Lung (tissue), 12 donors: ENCODE results near the gene DUSP16. TPM values are rescaled to one million over a fixed set of nuclear protein-coding genes. Genes with fewer than 3 reads are reported as not detected.
"Not testable (repeated sequence)": the region's sequence is repeated elsewhere in the genome, so short reads cannot be mapped to it uniquely, and the experiment has no call there.

Experiments
- ATAC-seq: fragments of 200-7000 bp; cut with Tn5 transposase; one replicate; pipeline ENCODE4 v1.9.1; 2020; ENCODE audit warnings: moderate number of reproducible peaks; ENCODE audit not compliant: insufficient read depth, low FRiP score
- DNase-seq, 3 donors: peaks; one replicate each; pipeline ENCODE4 v3.0.0-alpha.2; 2013 to 2017
- H3K27ac ChIP-seq, 2 donors: one replicate each; pipeline ENCODE4 v1.5.1; 2013; ENCODE audit warnings: mild to moderate bottlenecking in 2 of 2, moderate library complexity in 2 of 2, control low read depth in 1 of 2, inconsistent platforms in 1 of 2, low read depth in 1 of 2, low read length in 1 of 2
- H3K27me3 ChIP-seq, 3 donors: one replicate each; pipeline ENCODE4 v1.5.1; 2013; ENCODE audit warnings: low read length in 2 of 3; ENCODE audit not compliant: control insufficient read depth in 3 of 3, insufficient read depth in 3 of 3
- H3K36me3 ChIP-seq, 4 donors: one replicate each; pipeline ENCODE4 v1.5.1; 2013; ENCODE audit warnings: low read length in 4 of 4, mild to moderate bottlenecking in 1 of 4, moderate library complexity in 1 of 4; ENCODE audit not compliant: control insufficient read depth in 4 of 4, insufficient read depth in 4 of 4
- H3K4me1 ChIP-seq, 5 donors: one replicate each; pipeline ENCODE4 v1.5.1; 2013; ENCODE audit warnings: low read length in 5 of 5, mild to moderate bottlenecking in 2 of 5, moderate library complexity in 1 of 5; ENCODE audit not compliant: control insufficient read depth in 5 of 5, insufficient read depth in 5 of 5
- H3K4me3 ChIP-seq: one replicate; pipeline ENCODE4 v1.5.1; 2013; ENCODE audit warnings: mild to moderate bottlenecking, control low read depth, moderate library complexity
- H3K9ac ChIP-seq, 2 donors: one replicate each; pipeline ENCODE4 v1.5.1; 2013; ENCODE audit warnings: low read length in 2 of 2, control low read depth in 1 of 2; ENCODE audit not compliant: insufficient read depth in 1 of 2
- H3K9me3 ChIP-seq, 4 donors: one replicate each; pipeline ENCODE4 v1.5.1; 2013; ENCODE audit warnings: low read length in 3 of 4, mild to moderate bottlenecking in 1 of 4, moderate library complexity in 1 of 4; ENCODE audit not compliant: control insufficient read depth in 4 of 4, insufficient read depth in 3 of 4
- WGBS, 2 donors: extraction: QIAGEN DNeasy Blood & Tissue Kit; methylation state at CpG; one replicate each; pipeline ENCODE4 v1.1.7; 2013; 5-methylcytosine and 5-hydroxymethylcytosine counted together
- polyA plus RNA-seq, 2 donors: library from polyadenylated mRNA; stranded (reverse); fragments of 200-250 nt; gene quantifications; one replicate each; pipeline ENCODE4 v1.2.1, GENCODE V29; 2013
- total RNA-seq, 2 donors: library from RNA; depleted of rRNA in 1 of 2; stranded (reverse); fragments of >200 nt in 1 of 2; gene quantifications; one replicate each; pipeline ENCODE4 v1.2.1, GENCODE V29; 2014 to 2021
- TF ChIP-seq, protein P1 (sequence below): IDR thresholded peaks from 2 replicates; pipeline ENCODE4 v1.5.1; 2012; ENCODE audit warnings: mild to moderate bottlenecking; ENCODE audit errors: control extremely low read depth, extremely low read depth
- donor health status: control.
- donor health status: control.
- donor health status: Bipolar disorder and iron deficiency.
- donor health status: healthy.
- donor health status: DM: yes; HTN: yes; CAD: no.

Gene DUSP16
- total and polyA plus RNA-seq, 4 donors = 11.1 to 40.0 (median 25.8) TPM

GRCh38 chr12:12572659-12573058, 10.0 kb upstream of the DUSP16 start:
- no peak for ATAC-seq
- H3K36me3 ChIP-seq = no peaks in the 10 kb centered on the region
- H3K27me3 ChIP-seq = no peaks in the 10 kb centered on the region
- no peaks in the 10 kb centered on the region for H3K4me1 ChIP-seq
- no peaks in the 10 kb centered on the region for H3K9me3 ChIP-seq
- H3K4me3 ChIP-seq = no peak overlapping the region
- H3K27ac ChIP-seq = no peak overlapping the region
- DNase-seq = no peak
- no peak overlapping the region for H3K9ac ChIP-seq
- 94 to 95% methylated on average over 3 of the region's 3 CpGs for WGBS, 2 donors
- TF ChIP-seq, protein P1, sequence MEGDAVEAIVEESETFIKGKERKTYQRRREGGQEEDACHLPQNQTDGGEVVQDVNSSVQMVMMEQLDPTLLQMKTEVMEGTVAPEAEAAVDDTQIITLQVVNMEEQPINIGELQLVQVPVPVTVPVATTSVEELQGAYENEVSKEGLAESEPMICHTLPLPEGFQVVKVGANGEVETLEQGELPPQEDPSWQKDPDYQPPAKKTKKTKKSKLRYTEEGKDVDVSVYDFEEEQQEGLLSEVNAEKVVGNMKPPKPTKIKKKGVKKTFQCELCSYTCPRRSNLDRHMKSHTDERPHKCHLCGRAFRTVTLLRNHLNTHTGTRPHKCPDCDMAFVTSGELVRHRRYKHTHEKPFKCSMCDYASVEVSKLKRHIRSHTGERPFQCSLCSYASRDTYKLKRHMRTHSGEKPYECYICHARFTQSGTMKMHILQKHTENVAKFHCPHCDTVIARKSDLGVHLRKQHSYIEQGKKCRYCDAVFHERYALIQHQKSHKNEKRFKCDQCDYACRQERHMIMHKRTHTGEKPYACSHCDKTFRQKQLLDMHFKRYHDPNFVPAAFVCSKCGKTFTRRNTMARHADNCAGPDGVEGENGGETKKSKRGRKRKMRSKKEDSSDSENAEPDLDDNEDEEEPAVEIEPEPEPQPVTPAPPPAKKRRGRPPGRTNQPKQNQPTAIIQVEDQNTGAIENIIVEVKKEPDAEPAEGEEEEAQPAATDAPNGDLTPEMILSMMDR = no peak

- H3K9ac ChIP-seq, H3K27ac ChIP-seq, H3K36me3 ChIP-seq, ATAC-seq, H3K9me3 ChIP-seq, DNase-seq, H3K4me3 ChIP-seq, H3K4me1 ChIP-seq, H3K27me3 ChIP-seq: not testable (repeated sequence)
- 96 to 100% methylated on average over 2 to 28 of the region's 32 CpGs for WGBS, 2 donors
Measured at GRCh38 chr12:12565971-12566370, 3.3 kb upstream of the DUSP16 start.

DNA sequence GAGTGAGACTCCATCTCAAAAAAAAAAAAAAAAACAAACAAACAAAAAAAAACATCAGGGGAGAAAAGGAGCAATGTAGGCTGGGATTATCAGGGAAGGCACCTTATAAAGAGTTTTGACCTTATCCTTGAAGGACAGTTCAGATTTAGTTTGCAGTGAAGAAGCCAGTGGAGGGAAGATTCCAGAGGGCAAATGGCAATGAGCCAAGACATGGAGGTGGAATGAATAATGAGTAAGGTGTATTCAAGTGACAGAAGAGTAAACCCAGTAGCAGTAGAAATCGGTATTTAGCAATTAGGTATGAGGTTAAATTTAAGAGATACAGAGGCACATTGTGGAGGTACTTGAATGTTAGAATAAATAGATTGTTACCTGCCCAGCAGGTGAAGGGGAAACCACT, 2.2 kb upstream of the DUSP16 start:
- no peaks in the 10 kb centered on the region for H3K36me3 ChIP-seq
- 67 to 97% methylated on average over 1 of the region's 1 CpG for WGBS, 2 donors
- TF ChIP-seq, protein P1 = no peak
- H3K4me3 ChIP-seq = no peak overlapping the region
- DNase-seq (no peak), ATAC-seq (no peak)
- peaks cover 0 to 15% (median 4%) of the 10 kb centered on the region in 5 donors for H3K4me1 ChIP-seq
- no peak overlapping the region for H3K27ac ChIP-seq
- H3K27me3 ChIP-seq = no peaks in the 10 kb centered on the region
- no peaks in the 10 kb centered on the region for H3K9me3 ChIP-seq
- no peak overlapping the region for H3K9ac ChIP-seq

DNA sequence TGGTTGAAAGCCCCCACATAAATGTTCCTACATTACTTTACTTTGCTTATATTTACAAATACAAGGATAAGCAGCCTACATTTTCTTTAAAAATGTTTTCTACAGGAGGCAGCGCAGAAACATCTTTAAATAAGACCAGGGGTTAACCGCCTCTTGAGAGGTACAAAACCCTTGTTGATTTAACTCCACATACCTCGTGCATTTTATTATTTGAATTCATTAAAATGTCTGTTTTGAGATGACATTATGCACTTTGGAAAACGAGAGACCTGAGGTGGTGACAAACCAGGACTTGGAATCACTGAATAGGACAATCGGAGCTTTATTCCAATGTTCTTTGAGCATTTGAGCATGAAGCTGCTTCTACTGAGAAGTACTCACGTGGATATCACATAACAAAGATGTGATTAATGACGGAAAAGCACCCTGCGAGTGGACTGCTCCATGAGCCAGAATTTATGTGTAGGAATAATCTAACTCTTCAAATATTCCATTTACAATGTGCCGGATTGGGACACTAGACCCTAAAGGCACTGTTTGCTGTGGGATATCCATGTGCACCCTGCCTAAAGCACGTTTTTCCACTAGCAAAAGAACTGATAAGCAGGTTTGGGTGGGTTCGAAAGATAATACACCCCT, 746 bp upstream of the DUSP16 start:
- Histone ChIP-seq H3K9me3 (no peaks in the 10 kb centered on the region), H3K27ac (peak overlapping the region; percentile 93 to 95), H3K4me3 (no peak overlapping the region), H3K36me3 (no peaks in the 10 kb centered on the region), H3K27me3 (no peaks in the 10 kb centered on the region), H3K9ac (peak overlapping the region; percentile 76 to 81), H3K4me1 (peaks cover 0 to 25% (median 6%) of the 10 kb centered on the region in 5 donors)
- DNase-seq (peak in 1 of 3 donors; percentile 46), ATAC-seq (no peak)
- 51 to 69% methylated on average over 11 of the region's 11 CpGs for WGBS, 2 donors
- TF ChIP-seq, protein P1 = no peak
